CD4-positive, CD25-positive, alpha-beta regulatory T cell (primary cell): ENCODE data around the gene NECAB2. TPM values are rescaled to one million over a fixed set of nuclear protein-coding genes. Genes with fewer than 3 reads are reported as not detected.
"Not testable (repeated sequence)": the region's sequence is repeated elsewhere in the genome, so short reads cannot be mapped to it uniquely, and the experiment has no call there.

Experiments
- ATAC-seq, 2 donors: fragments of 150-1000 bp; cut with Tn5 transposase; one replicate each; pipeline ENCODE4 v1.10.0; 2021; ENCODE audit warnings: low read depth in 2 of 2, moderate number of reproducible peaks in 2 of 2, moderate library complexity in 1 of 2
- DNase-seq, 3 donors: peaks; one replicate each; pipeline versions ENCODE4 v3.0.0 to v3.0.0-alpha.2; 2012 to 2022; ENCODE audit warnings: mixed read lengths in 1 of 3
- H3K27ac ChIP-seq: one replicate; pipeline ENCODE4 v1.7.0; 2013; ENCODE audit warnings: mild to moderate bottlenecking, low read length; ENCODE audit not compliant: insufficient read depth, poor library complexity, severe bottlenecking
- H3K27me3 ChIP-seq: one replicate; pipeline ENCODE4 v1.7.0; 2013; ENCODE audit warnings: low read length; ENCODE audit not compliant: control insufficient read depth, insufficient read depth
- H3K36me3 ChIP-seq: one replicate; pipeline ENCODE4 v1.7.0; 2013; ENCODE audit warnings: mild to moderate bottlenecking, low read length, moderate library complexity; ENCODE audit not compliant: control insufficient read depth, insufficient read depth
- H3K4me1 ChIP-seq: 2 replicates; pipeline ENCODE4 v1.7.0; 2013; ENCODE audit warnings: mild to moderate bottlenecking, low read length; ENCODE audit not compliant: insufficient read depth, control insufficient read depth, poor library complexity, severe bottlenecking
- H3K4me3 ChIP-seq: one replicate; pipeline ENCODE4 v1.7.0; 2013; ENCODE audit warnings: low read depth, mild to moderate bottlenecking, low read length, moderate library complexity
- H3K9me3 ChIP-seq, 2 experiments: 1 replicate in 1 of 2; 2 replicates in 1 of 2; pipeline ENCODE4 v1.7.0; 2013; ENCODE audit warnings: low read length in 2 of 2, mild to moderate bottlenecking in 1 of 2, moderate library complexity in 1 of 2; ENCODE audit not compliant: control insufficient read depth in 2 of 2
- H3K27ac Mint-ChIP-seq, 3 donors: one replicate each; pipeline ENCODE4 v1.8.0; 2020 to 2022; ENCODE audit warnings: mild to moderate bottlenecking in 3 of 3, mixed read lengths in 3 of 3, moderate library complexity in 2 of 3
- H3K27me3 Mint-ChIP-seq: one replicate; pipeline ENCODE4 v1.8.0; 2022; ENCODE audit warnings: mild to moderate bottlenecking, mixed read lengths
- H3K36me3 Mint-ChIP-seq: one replicate; pipeline ENCODE4 v1.8.0; 2020; ENCODE audit warnings: mixed read lengths
- H3K4me1 Mint-ChIP-seq, 4 donors: one replicate each; pipeline ENCODE4 v1.8.0; 2020 to 2022; ENCODE audit warnings: mixed read lengths in 4 of 4, mild to moderate bottlenecking in 1 of 4
- H3K4me3 Mint-ChIP-seq, 4 donors: one replicate each; pipeline ENCODE4 v1.8.0; 2020 to 2022; ENCODE audit warnings: mild to moderate bottlenecking in 4 of 4, mixed read lengths in 4 of 4, moderate library complexity in 3 of 4
- H3K9me3 Mint-ChIP-seq, 7 donors: one replicate each; pipeline ENCODE4 v1.8.0; 2020 to 2022; ENCODE audit warnings: mixed read lengths in 7 of 7, mild to moderate bottlenecking in 3 of 7, moderate library complexity in 2 of 7
- polyA plus RNA-seq, 4 donors: library from polyadenylated mRNA; unstranded; fragments of 300-500 nt; fragmentation: Illumina TruSeq; gene quantifications; one replicate each; pipeline ENCODE4 v1.2.3, GENCODE V29; 2021
- total RNA-seq: library from RNA; stranded (reverse); gene quantifications from one replicate; pipeline ENCODE4 v1.2.3, GENCODE V29; 2022

NECAB2 gene
- total and polyA plus RNA-seq, 5 donors from 2014 or later, result not detected

GRCh38 chr16:83945587-83945986, 22.5 kb upstream of the NECAB2 start:
- H3K4me1 ChIP-seq, result no peaks in the 10 kb centered on the region
- ATAC-seq (no peak), DNase-seq (no peak)
- no peaks in the 10 kb centered on the region for H3K27me3 ChIP-seq
- no peak overlapping the region for H3K4me3 ChIP-seq
- H3K9me3 ChIP-seq, result no peaks in the 10 kb centered on the region
- H3K27ac Mint-ChIP-seq, result no peak overlapping the region
- no peaks in the 10 kb centered on the region for H3K9me3 Mint-ChIP-seq
- no peaks in the 10 kb centered on the region for H3K4me1 Mint-ChIP-seq
- no peaks in the 10 kb centered on the region for H3K36me3 Mint-ChIP-seq
- H3K4me3 Mint-ChIP-seq, result no peak overlapping the region
- no peaks in the 10 kb centered on the region for H3K27me3 Mint-ChIP-seq
- H3K27ac ChIP-seq, result no peak overlapping the region
- no peaks in the 10 kb centered on the region for H3K36me3 ChIP-seq

- no peak for ATAC-seq
- no peaks in the 10 kb centered on the region for H3K36me3 Mint-ChIP-seq
- H3K4me1 Mint-ChIP-seq, result no peaks in the 10 kb centered on the region
Observed at GRCh38 chr16:83946154-83946780, 21.8 kb upstream of the NECAB2 start.

GRCh38 chr16:83946781-83947566, 21.1 kb upstream of the NECAB2 start:
- Mint-ChIP-seq H3K4me3 (no peak overlapping the region), H3K27ac (no peak overlapping the region), H3K9me3 (no peaks in the 10 kb centered on the region), H3K36me3 (no peaks in the 10 kb centered on the region), H3K27me3 (no peaks in the 10 kb centered on the region), H3K4me1 (peaks cover 0 to under 1% (median 0%) of the 10 kb centered on the region in 4 donors)
- DNase-seq (no peak), ATAC-seq (no peak)
- Histone ChIP-seq H3K4me1 (no peaks in the 10 kb centered on the region), H3K27me3 (no peaks in the 10 kb centered on the region), H3K9me3 (no peaks in the 10 kb centered on the region), H3K36me3 (no peaks in the 10 kb centered on the region), H3K27ac (no peak overlapping the region), H3K4me3 (no peak overlapping the region)

More at GRCh38 chr16:83946154-83946780, 21.8 kb upstream of the NECAB2 start:
- no peak overlapping the region for H3K27ac ChIP-seq
- Mint-ChIP-seq H3K9me3 (no peaks in the 10 kb centered on the region), H3K27me3 (no peaks in the 10 kb centered on the region), H3K27ac (no peak overlapping the region), H3K4me3 (no peak overlapping the region)
- H3K27me3 ChIP-seq, result no peaks in the 10 kb centered on the region
- H3K9me3 ChIP-seq, result no peaks in the 10 kb centered on the region
- H3K4me3 ChIP-seq, result no peak overlapping the region
- H3K36me3 ChIP-seq, result no peaks in the 10 kb centered on the region
- H3K4me1 ChIP-seq, result no peaks in the 10 kb centered on the region
- no peak for DNase-seq

GRCh38 chr16:83947642-83948234, 20.3 kb upstream of the NECAB2 start:
- Histone ChIP-seq H3K36me3 (no peaks in the 10 kb centered on the region), H3K4me1 (no peaks in the 10 kb centered on the region), H3K9me3 (no peaks in the 10 kb centered on the region), H3K4me3 (no peak overlapping the region), H3K27me3 (no peaks in the 10 kb centered on the region), H3K27ac (no peak overlapping the region)
- Mint-ChIP-seq H3K9me3 (no peaks in the 10 kb centered on the region), H3K4me1 (peaks cover 0 to 4% (median 0%) of the 10 kb centered on the region in 4 donors), H3K4me3 (no peak overlapping the region), H3K36me3 (no peaks in the 10 kb centered on the region), H3K27ac (no peak overlapping the region), H3K27me3 (no peaks in the 10 kb centered on the region)
- DNase-seq (no peak), ATAC-seq (no peak)

- no peak overlapping the region for H3K27ac ChIP-seq
- Mint-ChIP-seq H3K9me3 (no peaks in the 10 kb centered on the region), H3K27ac (no peak overlapping the region)
Observed at GRCh38 chr16:83948914-83949723, 18.9 kb upstream of the NECAB2 start.

GRCh38 chr16:83949724-83950001, 18.4 kb upstream of the NECAB2 start:
- ATAC-seq, result no peak
- Histone ChIP-seq H3K9me3 (no peaks in the 10 kb centered on the region), H3K4me3 (no peak overlapping the region), H3K36me3 (no peaks in the 10 kb centered on the region), H3K4me1 (peaks cover 16% of the 10 kb centered on the region), H3K27ac (no peak overlapping the region), H3K27me3 (no peaks in the 10 kb centered on the region)
- no peak overlapping the region for H3K4me3 Mint-ChIP-seq
- DNase-seq, result no peak
- H3K27me3 Mint-ChIP-seq, result no peaks in the 10 kb centered on the region
- no peaks in the 10 kb centered on the region for H3K9me3 Mint-ChIP-seq
- no peak overlapping the region for H3K27ac Mint-ChIP-seq
- H3K36me3 Mint-ChIP-seq, result no peaks in the 10 kb centered on the region
- peaks cover 0 to 15% (median 2%) of the 10 kb centered on the region in 4 donors for H3K4me1 Mint-ChIP-seq

More at GRCh38 chr16:83948914-83949723, 18.9 kb upstream of the NECAB2 start:
- no peaks in the 10 kb centered on the region for H3K27me3 ChIP-seq
- H3K36me3 Mint-ChIP-seq, result no peaks in the 10 kb centered on the region
- H3K4me3 ChIP-seq, result no peak overlapping the region
- no peak for ATAC-seq
- no peaks in the 10 kb centered on the region for H3K36me3 ChIP-seq
- peak overlapping the region in 1 of 4 donors; percentile 32 for H3K4me3 Mint-ChIP-seq
- no peaks in the 10 kb centered on the region for H3K27me3 Mint-ChIP-seq
- H3K4me1 ChIP-seq, result peaks cover 12% of the 10 kb centered on the region
- no peaks in the 10 kb centered on the region for H3K9me3 ChIP-seq
- peaks cover 0 to 10% (median under 1%) of the 10 kb centered on the region in 4 donors for H3K4me1 Mint-ChIP-seq
- DNase-seq, result no peak

- peaks cover 16% of the 10 kb centered on the region for H3K4me1 ChIP-seq
- not testable (repeated sequence) for DNase-seq, H3K4me3 Mint-ChIP-seq, H3K27me3 ChIP-seq, H3K27me3 Mint-ChIP-seq, H3K4me3 ChIP-seq, H3K9me3 ChIP-seq, H3K27ac ChIP-seq, H3K27ac Mint-ChIP-seq, H3K36me3 Mint-ChIP-seq, H3K9me3 Mint-ChIP-seq, ATAC-seq, H3K36me3 ChIP-seq
- peaks cover 0 to 15% (median 2%) of the 10 kb centered on the region in 4 donors for H3K4me1 Mint-ChIP-seq
Observed at GRCh38 chr16:83950862-83951399, 17.1 kb upstream of the NECAB2 start.
